Ammon's horn (tissue), 1 donor: Measurements from ENCODE around the gene FSTL5.
"Not testable (repeated sequence)": the region's sequence is repeated elsewhere in the genome, so short reads cannot be mapped to it uniquely, and the experiment has no call there.

ENCODE experiments used
- DNase-seq: peaks from one replicate; pipeline ENCODE4 v3.0.0-alpha.2; 2016; ENCODE audit warnings: low spot score

The FSTL5 gene

GRCh38 chr4:162163892-162164759 is at the start of gene FSTL5:
Gene FSTL5, minus strand, starts transcription at chr4:162164000. Its CDS starts 52,604 bp downstream, at chr4:162111396.
- DNase-seq: peak; percentile 86

- DNase-seq: no peak
Measured at GRCh38 chr4:162209706-162210105, 45.9 kb upstream of the FSTL5 start.

DNA sequence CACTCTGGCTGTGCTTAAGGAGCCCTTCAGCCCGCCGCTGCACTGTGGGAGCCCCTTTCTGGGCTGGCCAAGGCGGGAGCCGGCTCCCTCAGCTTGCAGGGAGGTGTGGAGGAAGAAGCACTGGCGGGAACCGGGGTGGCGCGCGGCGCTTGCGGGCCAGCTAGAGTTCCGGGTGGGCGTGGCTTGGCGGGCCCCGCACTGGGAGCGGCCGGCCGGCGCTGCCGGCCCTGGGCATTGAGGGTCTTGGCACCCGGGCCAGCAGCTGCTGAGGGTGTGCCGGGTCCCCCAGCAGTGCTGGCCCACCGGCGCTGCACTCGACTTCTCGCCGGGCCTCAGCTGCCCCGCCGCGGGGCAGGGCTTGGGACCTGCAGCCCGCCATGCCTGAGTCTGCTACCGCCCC is 39.7 kb upstream of the FSTL5 start:
- not testable (repeated sequence) for DNase-seq

GRCh38 chr4:162201673-162202072 is 37.9 kb upstream of the FSTL5 start:
- no peak for DNase-seq

DNA sequence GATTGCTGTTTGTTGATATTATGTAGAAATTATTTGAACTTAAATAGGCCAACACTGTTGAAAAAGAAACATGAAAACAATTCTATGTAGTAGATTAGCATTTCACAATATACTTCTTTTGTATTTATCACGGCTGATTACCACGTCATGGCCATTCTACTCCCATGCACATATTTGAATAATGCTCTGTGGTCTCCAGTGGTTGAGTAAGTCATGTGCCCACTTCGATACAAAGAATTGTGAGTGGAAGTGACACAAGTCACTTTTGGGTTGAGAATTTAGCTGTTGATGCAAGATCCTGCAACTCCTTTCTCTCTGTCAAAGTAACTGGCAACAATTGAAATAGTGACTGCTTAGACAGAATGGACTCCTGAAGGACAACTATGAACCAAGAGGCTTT is 6.7 kb upstream of the FSTL5 start:
- DNase-seq: no peak

DNA sequence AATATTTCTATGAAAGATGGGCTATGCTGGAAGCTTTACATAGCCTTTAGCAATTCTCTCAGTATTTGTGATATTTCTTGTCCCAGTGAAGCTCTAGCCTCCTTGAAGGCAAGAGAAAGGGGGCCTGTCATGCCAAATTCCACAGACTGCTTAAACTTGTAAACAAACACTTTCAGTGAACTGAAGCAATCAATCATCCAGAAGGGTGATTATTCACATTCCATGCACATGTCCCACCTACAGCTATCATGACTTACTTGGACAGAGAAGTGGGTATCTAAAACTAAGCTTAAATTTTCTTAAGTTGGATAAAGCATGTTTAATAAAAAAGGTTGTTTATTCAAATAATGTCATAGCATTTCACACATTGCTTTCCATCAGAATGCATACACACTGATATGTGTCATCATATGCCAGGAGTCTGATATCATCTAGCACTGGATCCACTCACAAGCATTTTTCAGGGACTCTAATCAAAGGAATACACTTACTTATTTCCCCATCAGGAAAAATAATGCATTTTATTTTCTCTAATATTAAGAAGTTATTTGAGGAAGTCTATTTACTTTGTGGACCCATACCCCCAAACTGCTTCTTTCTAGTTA is 1.2 kb upstream of the FSTL5 start:
- DNase-seq: no peak

DNA sequence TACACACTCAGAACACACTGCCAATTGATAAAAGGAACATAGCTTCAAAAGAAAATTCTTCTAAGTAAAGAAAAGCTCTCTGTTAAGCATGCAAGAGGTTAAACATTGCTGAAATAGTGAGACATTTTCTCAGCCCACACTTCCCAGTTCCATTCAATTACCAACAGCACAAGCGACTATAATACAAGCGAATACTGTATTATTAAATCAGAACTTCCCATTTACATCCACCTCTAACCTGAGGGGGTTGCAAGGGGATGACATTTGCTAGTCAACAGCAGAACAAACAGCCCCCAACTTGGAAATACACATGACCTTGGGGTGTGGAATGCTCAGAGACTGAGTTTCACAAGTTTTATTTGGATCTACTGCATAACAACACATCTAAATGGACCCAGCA is 1.1 kb downstream of the FSTL5 start:
- DNase-seq: no peak

- no peak for DNase-seq
Measured at GRCh38 chr4:162157241-162157640, 6.6 kb downstream of the FSTL5 start.

- DNase-seq: no peak
Measured at GRCh38 chr4:162154862-162155540, 8.8 kb downstream of the FSTL5 start.

GRCh38 chr4:162151850-162152249 is 11.9 kb downstream of the FSTL5 start:
- DNase-seq: no peak

- no peak for DNase-seq
Measured at GRCh38 chr4:162151386-162151785, 12.4 kb downstream of the FSTL5 start.

GRCh38 chr4:162149644-162150043 is 14.2 kb downstream of the FSTL5 start:
- DNase-seq: no peak

- DNase-seq: no peak
Measured at GRCh38 chr4:162140051-162140683, 23.6 kb downstream of the FSTL5 start.

- no peak for DNase-seq
Measured at GRCh38 chr4:162139412-162139811, 24.4 kb downstream of the FSTL5 start.

DNA sequence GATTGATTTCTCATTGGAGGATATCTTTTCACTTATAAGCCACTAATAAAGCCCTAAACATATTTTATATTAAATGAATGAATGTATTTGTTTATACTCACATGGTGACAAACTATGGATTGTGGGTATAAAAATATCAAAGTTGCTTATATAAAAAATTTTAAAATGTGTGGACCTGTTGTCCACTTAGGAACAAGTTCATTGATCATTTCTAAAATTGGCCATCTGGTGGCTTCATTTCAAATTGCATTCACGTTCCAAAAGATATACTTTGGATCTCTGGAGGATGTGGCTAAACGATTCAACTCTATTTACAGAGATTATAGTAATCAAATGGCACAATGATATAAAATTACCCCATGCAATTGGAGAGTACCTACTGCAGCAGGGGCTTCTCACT is 32.5 kb downstream of the FSTL5 start:
- no peak for DNase-seq

DNA sequence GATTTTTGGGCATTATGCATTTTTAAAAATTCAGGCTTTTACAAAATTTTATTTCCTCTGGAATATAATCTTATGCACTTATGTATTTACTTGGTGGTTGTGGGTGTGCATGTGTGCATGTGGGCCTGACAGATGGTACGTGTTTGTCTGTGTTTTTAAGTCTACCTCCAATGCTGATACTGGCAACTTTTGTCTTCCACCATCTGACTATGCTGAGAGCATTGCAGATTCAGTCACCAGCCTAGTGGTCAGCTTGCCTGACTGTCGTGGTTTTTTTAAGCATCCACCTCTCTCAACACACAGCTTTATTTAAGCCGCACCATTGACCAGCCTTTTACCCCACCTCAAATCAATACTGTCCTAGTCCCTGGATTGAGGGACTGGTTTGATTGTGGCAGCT is 37.1 kb downstream of the FSTL5 start:
- peak; percentile 8 for DNase-seq

- DNase-seq: no peak
Measured at GRCh38 chr4:162117051-162117450, 46.7 kb downstream of the FSTL5 start.

DNA sequence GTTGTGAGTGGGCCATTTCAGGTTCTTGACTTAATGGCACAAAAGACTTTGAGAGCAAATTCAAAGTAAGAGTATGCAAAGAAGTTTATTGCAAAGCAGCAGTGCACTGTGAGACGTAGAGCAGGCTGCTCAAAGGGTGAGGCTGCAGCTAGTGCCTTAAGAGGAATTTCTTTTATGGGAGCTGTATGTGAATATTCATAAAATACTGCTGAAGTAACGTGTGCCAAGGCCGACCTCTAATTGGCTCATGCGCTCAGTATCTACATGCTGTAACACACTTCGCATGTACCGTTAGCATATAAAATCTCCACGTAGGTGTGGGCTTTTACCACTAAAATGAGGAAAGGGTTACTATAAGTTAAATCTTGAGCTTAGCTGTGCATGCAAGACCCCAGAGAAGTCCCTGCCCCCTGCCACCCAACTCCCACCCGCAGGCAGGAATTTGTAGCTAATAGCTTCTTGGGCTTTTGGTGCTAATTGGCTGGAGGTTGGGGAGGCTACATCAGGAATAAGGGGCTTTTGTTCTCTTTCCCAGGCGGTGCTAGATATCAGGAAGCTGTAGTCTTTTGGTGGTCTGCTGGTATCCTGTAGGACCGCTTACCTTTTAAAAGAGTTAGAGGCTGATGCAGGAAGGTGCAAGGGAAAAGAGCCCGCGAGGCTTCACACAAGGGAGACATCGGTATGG is 47.6 kb downstream of the FSTL5 start:
- DNase-seq: no peak

GRCh38 chr4:162115333-162115732 is 48.5 kb downstream of the FSTL5 start:
- DNase-seq: no peak

GRCh38 chr4:162111078-162111477 is 52.7 kb downstream of the FSTL5 start:
- no peak for DNase-seq

- no peak for DNase-seq
Measured at GRCh38 chr4:162104459-162105124, 59.2 kb downstream of the FSTL5 start.
